CD8-positive, alpha-beta memory T cell (primary cell): ENCODE measurements around the gene TSPOAP1. TPM values are rescaled to one million over a fixed set of nuclear protein-coding genes. Genes with fewer than 3 reads are reported as not detected.

ENCODE experiments used
- polyA plus RNA-seq: library from polyadenylated mRNA; unstranded; fragments of 300-500 nt; fragmentation: Illumina TruSeq; gene quantifications from one replicate; pipeline ENCODE4 v1.2.3, GENCODE V29; 2021
- total RNA-seq, 2 experiments: library from RNA; stranded (reverse); gene quantifications; one replicate each; pipeline ENCODE4 v1.2.3, GENCODE V29; 2021

TSPOAP1 gene
- total and polyA plus RNA-seq, 3 experiments from 2014 or later: 4.0 to 15.0 (median 14.4) TPM

Other genes with a start within 250 kb of the TSPOAP1 start
- gene DYNLL2, start 245.4 kb downstream of the TSPOAP1 start, total RNA-seq: 10 to 100 TPM; 40.3 to 41.0 TPM
- gene DYNLL2, start 245.4 kb downstream of the TSPOAP1 start, polyA plus RNA-seq: 1.4 TPM
- under 1 TPM; 0.26 to 0.29 TPM for gene OR4D1, start 180.4 kb downstream of the TSPOAP1 start, total RNA-seq
- 1.7 TPM for gene OR4D1, start 180.4 kb downstream of the TSPOAP1 start, polyA plus RNA-seq
- not detected for gene OR4D2, start 161.8 kb downstream of the TSPOAP1 start, total RNA-seq
- not detected for gene OR4D2, start 161.8 kb downstream of the TSPOAP1 start, polyA plus RNA-seq
- gene EPX, start 136.1 kb downstream of the TSPOAP1 start, total RNA-seq: not detected
- not detected for gene EPX, start 136.1 kb downstream of the TSPOAP1 start, polyA plus RNA-seq
- 10 to 100 TPM; 26.2 to 33.9 TPM for gene MKS1, start 109.5 kb downstream of the TSPOAP1 start, total RNA-seq
- gene MKS1, start 109.5 kb downstream of the TSPOAP1 start, polyA plus RNA-seq: 10.7 TPM
- gene LPO, start 90.2 kb downstream of the TSPOAP1 start, total RNA-seq: not detected
- not detected for gene LPO, start 90.2 kb downstream of the TSPOAP1 start, polyA plus RNA-seq
- gene MPO, start 47.9 kb downstream of the TSPOAP1 start, total RNA-seq: not detected
- not detected for gene MPO, start 47.9 kb downstream of the TSPOAP1 start, polyA plus RNA-seq
- gene SUPT4H1, start 23.4 kb upstream of the TSPOAP1 start, total RNA-seq: 100 to 1,000 TPM; 145 to 149 TPM
- 97.5 TPM for gene SUPT4H1, start 23.4 kb upstream of the TSPOAP1 start, polyA plus RNA-seq
- 1 to 10 TPM in 1 of 2 experiments, under 1 TPM in 1; 0.47 to 1.2 TPM for gene RNF43, start 88.7 kb upstream of the TSPOAP1 start, total RNA-seq
- gene RNF43, start 88.7 kb upstream of the TSPOAP1 start, polyA plus RNA-seq: 1.4 TPM
- gene HSF5, start 159.6 kb upstream of the TSPOAP1 start, total RNA-seq: 1 to 10 TPM; 5.4 to 5.5 TPM
- 0.76 TPM for gene HSF5, start 159.6 kb upstream of the TSPOAP1 start, polyA plus RNA-seq
- gene MTMR4, start 185.8 kb upstream of the TSPOAP1 start, total RNA-seq: 10 to 100 TPM; 90.2 to 91.8 TPM
- gene MTMR4, start 185.8 kb upstream of the TSPOAP1 start, polyA plus RNA-seq: 23.3 TPM